ENCODE results near the gene SYNGR1.
"Not testable (repeated sequence)": the region's sequence is repeated elsewhere in the genome, so short reads cannot be mapped to it uniquely, and the experiment has no call there.

SYNGR1 gene

GRCh38 chr22:39327995-39328754, 21.6 kb upstream of the SYNGR1 start:
- H3K4me3 ChIP-seq (ENCODE audit: low read depth, low read length) = no peak overlapping the region
- no peak for DNase-seq (ENCODE audit: low read depth)
- TF ChIP-seq CTCF (IDR thresholded peaks at IDR 0.05; ENCODE audit: low read depth, low read length, missing control alignments) = no peak

GRCh38 chr22:39330553-39330952, 19.2 kb upstream of the SYNGR1 start:
- not testable (repeated sequence) for DNase-seq (ENCODE audit: low read depth); H3K4me3 ChIP-seq (ENCODE audit: low read depth, low read length)

GRCh38 chr22:39332441-39333064, 17.2 kb upstream of the SYNGR1 start:
- H3K4me3 ChIP-seq (ENCODE audit: low read depth, low read length) = no peak overlapping the region
- no peak for DNase-seq (ENCODE audit: low read depth)
- TF ChIP-seq CTCF (IDR thresholded peaks at IDR 0.05; ENCODE audit: low read depth, low read length, missing control alignments) = no peak

- H3K4me3 ChIP-seq (ENCODE audit: low read depth, low read length) = no peak overlapping the region
- no peak for TF ChIP-seq CTCF (IDR thresholded peaks at IDR 0.05; ENCODE audit: low read depth, low read length, missing control alignments)
- DNase-seq (ENCODE audit: low read depth) = no peak
Observed at GRCh38 chr22:39336411-39336810, 13.4 kb upstream of the SYNGR1 start.

GRCh38 chr22:39339775-39340174, 10.0 kb upstream of the SYNGR1 start:
- not testable (repeated sequence) for H3K4me3 ChIP-seq (ENCODE audit: low read depth, low read length); DNase-seq (ENCODE audit: low read depth)

- no peak overlapping the region for H3K4me3 ChIP-seq (ENCODE audit: low read depth, low read length)
- no peak for DNase-seq (ENCODE audit: low read depth)
- TF ChIP-seq CTCF (IDR thresholded peaks at IDR 0.05; ENCODE audit: low read depth, low read length, missing control alignments) = no peak
Observed at GRCh38 chr22:39341179-39341578, 8.6 kb upstream of the SYNGR1 start.

GRCh38 chr22:39343259-39344045, 6.3 kb upstream of the SYNGR1 start:
- peak; percentile 22 for DNase-seq (ENCODE audit: low read depth)
- H3K4me3 ChIP-seq (ENCODE audit: low read depth, low read length) = no peak overlapping the region
- peak; percentile 83 for TF ChIP-seq CTCF (IDR thresholded peaks at IDR 0.05; ENCODE audit: low read depth, low read length, missing control alignments)
